Measurements from ENCODE around the gene TSPAN10. TPM values are rescaled to one million over a fixed set of nuclear protein-coding genes. Genes with fewer than 3 reads are reported as not detected.

Gene TSPAN10
- total RNA-seq, 1 experiment from 2014 or later = 1.2 TPM

DNA sequence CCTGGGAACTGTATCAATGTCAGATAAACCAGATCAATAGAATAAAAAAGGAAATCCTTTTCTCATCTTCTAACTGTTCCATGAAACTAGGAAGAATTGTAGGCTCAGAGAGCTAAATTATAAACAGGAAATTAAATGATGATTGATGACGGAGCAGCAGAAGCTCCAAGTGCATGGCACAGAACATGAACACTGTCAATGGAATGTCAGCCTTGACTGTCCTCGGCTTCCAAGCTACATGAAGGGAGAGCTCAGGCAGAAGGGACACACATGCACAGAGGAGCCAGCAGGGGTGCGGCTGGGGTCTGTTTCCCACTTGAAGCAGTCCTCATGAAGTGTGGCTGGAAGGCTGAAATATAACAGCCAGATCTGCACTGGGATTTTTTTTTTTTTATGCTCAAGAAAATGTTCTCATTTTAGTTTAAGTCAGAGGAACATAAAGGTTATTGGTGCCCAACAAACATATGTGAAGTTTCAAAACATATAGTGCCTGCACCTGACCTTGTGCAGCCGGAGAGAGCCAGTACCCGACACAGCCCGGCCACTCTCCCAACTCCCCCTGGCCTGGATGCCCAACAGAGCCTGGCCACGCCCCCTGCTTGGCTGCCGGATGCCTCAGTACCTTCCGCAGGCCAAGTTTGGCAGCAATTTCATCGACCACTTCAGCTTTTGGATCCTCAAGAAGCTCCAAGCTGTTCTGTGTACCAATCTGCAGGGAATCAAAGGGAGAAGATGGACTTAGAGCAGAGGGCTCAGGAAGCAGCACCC lies 37.1 kb upstream of the TSPAN10 start:
- no peaks in the 10 kb centered on the region for H3K9me3 ChIP-seq (ENCODE audit: control insufficient read depth, low read depth, low read length)
- no peak overlapping the region for H3K27ac ChIP-seq (ENCODE audit: insufficient read length, low read depth, low read length)
- no peak overlapping the region for H2BK20ac ChIP-seq (ENCODE audit: low read depth, low read length, poor library complexity, severe bottlenecking)
- TF ChIP-seq, protein P1, sequence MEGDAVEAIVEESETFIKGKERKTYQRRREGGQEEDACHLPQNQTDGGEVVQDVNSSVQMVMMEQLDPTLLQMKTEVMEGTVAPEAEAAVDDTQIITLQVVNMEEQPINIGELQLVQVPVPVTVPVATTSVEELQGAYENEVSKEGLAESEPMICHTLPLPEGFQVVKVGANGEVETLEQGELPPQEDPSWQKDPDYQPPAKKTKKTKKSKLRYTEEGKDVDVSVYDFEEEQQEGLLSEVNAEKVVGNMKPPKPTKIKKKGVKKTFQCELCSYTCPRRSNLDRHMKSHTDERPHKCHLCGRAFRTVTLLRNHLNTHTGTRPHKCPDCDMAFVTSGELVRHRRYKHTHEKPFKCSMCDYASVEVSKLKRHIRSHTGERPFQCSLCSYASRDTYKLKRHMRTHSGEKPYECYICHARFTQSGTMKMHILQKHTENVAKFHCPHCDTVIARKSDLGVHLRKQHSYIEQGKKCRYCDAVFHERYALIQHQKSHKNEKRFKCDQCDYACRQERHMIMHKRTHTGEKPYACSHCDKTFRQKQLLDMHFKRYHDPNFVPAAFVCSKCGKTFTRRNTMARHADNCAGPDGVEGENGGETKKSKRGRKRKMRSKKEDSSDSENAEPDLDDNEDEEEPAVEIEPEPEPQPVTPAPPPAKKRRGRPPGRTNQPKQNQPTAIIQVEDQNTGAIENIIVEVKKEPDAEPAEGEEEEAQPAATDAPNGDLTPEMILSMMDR (conservative IDR thresholded peaks at IDR 0.05) = no peak
- H3K27me3 ChIP-seq (ENCODE audit: insufficient read depth, low read length) = no peaks in the 10 kb centered on the region
- H3K4me3 Mint-ChIP-seq = no peak overlapping the region
- no peaks in the 10 kb centered on the region for H4K20me1 ChIP-seq (ENCODE audit: control insufficient read depth, insufficient read depth, insufficient read length)
- no peak overlapping the region for H3K14ac ChIP-seq (ENCODE audit: insufficient read depth, low read length)
- H2BK120ac ChIP-seq (ENCODE audit: low read depth, low read length, poor library complexity, severe bottlenecking) = no peak overlapping the region
- no peak overlapping the region for H2BK15ac ChIP-seq (ENCODE audit: low read depth, low read length)
- no peaks in the 10 kb centered on the region for H3K79me2 ChIP-seq (ENCODE audit: insufficient read depth, low read length)
- no peak overlapping the region for H3T11ph ChIP-seq (ENCODE audit: low read length)
- peaks cover 25 to 81% (median 63%) of the 10 kb centered on the region in 3 experiments; a peak in 6 of 7 replicates for H3K36me3 Mint-ChIP-seq (ENCODE audit: insufficient read depth in 1 of 3, low read depth in 3 of 3)
- no peak overlapping the region for H4K5ac ChIP-seq (ENCODE audit: insufficient read length, low read depth, low read length)
- H3K4me1 Mint-ChIP-seq = no peaks in the 10 kb centered on the region
- no peak overlapping the region for H3K4me2 ChIP-seq (ENCODE audit: insufficient read depth, insufficient read length, low read length)
- peaks cover 3% of the 10 kb centered on the region for H3K79me1 ChIP-seq (ENCODE audit: insufficient read depth, low read depth, low read length, poor library complexity, severe bottlenecking)
- H4K8ac ChIP-seq (replicated peaks; ENCODE audit: insufficient read length, low read depth, low read length) = no peak overlapping the region
- no peak for DNase-seq
- no CpG with 5 or more reads among the region's 10 CpGs for WGBS (ENCODE audit: extremely low coverage, insufficient read length, low lambda C conversion rate)
- H3K27ac Mint-ChIP-seq = no peak overlapping the region
- no peak overlapping the region for H3K56ac ChIP-seq (ENCODE audit: insufficient read length, low read depth, low read length)
- no peaks in the 10 kb centered on the region for H3K27me3 Mint-ChIP-seq (ENCODE audit: low read depth)
- no peak overlapping the region for H4K91ac ChIP-seq (ENCODE audit: insufficient read length, low read depth, low read length)
- no peak overlapping the region for H3K9ac ChIP-seq (ENCODE audit: extremely low read depth, insufficient read length, low read length)
- H3K23me2 ChIP-seq (ENCODE audit: insufficient read length, low read depth, low read length, poor library complexity, severe bottlenecking) = no peaks in the 10 kb centered on the region
- H2BK5ac ChIP-seq (ENCODE audit: insufficient read length, low read length) = no peak overlapping the region
- no peak overlapping the region for H2AFZ ChIP-seq (ENCODE audit: low read length)
- H3K4ac ChIP-seq (ENCODE audit: low read depth, low read length) = no peak overlapping the region
- no peaks in the 10 kb centered on the region for H3K9me3 Mint-ChIP-seq
- no peak overlapping the region for H3K18ac ChIP-seq (ENCODE audit: insufficient read length, low read depth, low read length)
- no peak overlapping the region for H2AK5ac ChIP-seq (ENCODE audit: insufficient read length, low read length)
- H3K4me1 ChIP-seq (ENCODE audit: insufficient read depth, low read length) = no peaks in the 10 kb centered on the region
- H2BK12ac ChIP-seq (ENCODE audit: insufficient read length, low read depth, low read length) = no peak overlapping the region
- no peak overlapping the region for H3K23ac ChIP-seq (ENCODE audit: insufficient read length, low read depth, low read length)

Measured in H9 (cell line).